DMS79 treated with DMSO at 0.1 percent for 48 hours (cell line): ENCODE data around the gene MYH11.
"Not testable (repeated sequence)": the region's sequence is repeated elsewhere in the genome, so short reads cannot be mapped to it uniquely, and the experiment has no call there.

Experiments used
- DNase-seq: peaks from one replicate; lab custom pipeline; 2025; lab: John Stamatoyannopoulos, UW

MYH11 gene

DNA sequence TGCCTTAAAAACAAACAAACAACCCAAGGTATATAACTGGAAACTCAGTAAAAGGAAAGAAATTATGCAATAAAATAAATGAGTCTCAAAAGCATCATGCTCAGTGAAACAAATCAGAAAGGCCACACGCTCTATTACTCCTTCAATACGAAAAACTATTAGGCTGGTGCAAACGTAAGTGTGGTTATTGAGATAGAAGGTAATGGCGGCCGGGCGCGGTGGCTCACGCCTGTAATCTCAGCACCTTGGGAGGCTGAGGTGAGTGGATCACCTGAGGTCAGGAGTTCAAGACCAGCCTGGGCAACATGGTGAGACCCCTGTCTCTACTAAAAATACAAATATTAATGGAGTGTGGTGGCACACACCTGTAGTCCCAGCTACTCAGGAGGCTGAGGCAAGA lies 17.6 kb downstream of the MYH11 start:
- DNase-seq, result not testable (repeated sequence)

- no peak for DNase-seq
Measured at GRCh38 chr16:15837761-15838160, 19.1 kb downstream of the MYH11 start.

- DNase-seq, result no peak
Measured at GRCh38 chr16:15836965-15837611, 19.7 kb downstream of the MYH11 start.

DNA sequence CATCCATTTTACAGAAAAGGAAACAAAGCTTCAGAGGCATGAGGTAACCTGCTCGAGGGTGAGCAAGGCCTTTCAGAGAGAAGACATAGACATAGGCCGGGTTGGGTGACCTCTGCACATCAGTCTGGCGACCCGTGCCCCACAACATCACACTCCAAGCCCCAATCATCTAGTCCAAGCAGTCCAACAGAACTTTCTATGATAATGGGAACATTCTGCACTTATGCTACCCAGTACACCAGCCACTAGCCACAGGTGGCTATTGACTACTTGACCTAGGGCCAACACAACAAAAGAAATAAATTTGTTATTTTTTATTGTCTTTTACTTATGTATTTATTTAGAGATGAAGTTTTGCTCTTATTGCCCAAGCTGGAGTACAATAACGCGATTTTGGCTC lies 20.8 kb downstream of the MYH11 start:
- DNase-seq, result no peak

DNA sequence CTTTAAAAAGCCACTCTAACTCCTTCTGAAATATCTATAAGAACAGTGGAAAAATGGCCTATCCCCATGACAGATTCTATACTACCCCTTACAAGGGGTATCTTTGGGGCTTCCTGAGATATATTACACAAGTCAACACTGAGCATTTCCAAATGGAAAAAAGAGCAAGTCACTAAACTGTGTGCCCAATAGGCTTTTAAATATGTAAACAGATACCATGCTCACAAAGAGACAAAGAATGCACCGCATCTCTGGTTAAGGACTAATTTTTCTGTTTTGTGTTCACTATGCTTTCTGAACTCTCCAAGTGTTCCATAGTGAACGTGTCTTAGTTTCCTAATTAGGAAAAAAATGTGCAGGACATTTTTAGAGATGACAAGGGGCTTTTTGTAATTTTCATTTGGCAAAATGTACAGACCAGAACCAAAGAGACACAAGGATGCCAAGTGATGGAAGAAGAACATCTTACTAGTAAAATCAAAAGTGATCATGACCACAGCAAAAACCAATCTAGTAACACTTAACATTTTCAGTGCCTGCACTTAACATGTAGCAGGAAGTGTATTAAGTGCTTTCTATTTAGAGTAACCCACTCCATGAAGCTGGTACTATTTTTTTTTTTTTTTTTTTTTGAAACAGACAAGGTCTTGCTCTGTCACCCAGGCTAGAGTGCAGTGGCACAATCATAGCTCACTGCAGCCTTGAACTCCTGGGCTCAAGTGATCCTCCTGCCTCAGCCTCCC lies 21.5 kb downstream of the MYH11 start:
- DNase-seq, result peak; percentile 14

- DNase-seq, result no peak
Measured at GRCh38 chr16:15834502-15834901, 22.3 kb downstream of the MYH11 start.

DNA sequence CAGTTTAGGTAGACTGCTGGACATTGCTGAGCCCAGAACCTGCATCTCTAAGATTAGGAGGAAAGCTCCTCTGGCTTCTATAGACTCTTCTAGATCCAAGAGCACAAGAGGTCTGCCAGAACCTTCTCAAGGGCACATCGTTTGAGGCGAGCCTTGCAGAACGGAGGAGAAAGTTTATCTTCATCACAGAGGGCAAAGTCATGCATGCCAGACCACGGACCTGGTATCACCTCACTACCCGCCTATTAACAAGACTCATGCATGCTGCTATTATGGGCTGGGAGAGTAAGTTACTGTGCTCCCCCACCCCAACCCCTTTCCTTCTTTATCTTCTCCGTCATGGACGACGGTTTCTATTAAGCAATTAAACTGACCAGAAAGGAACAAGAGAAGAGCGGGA lies 23.3 kb downstream of the MYH11 start:
- no peak for DNase-seq

- no peak for DNase-seq
Measured at GRCh38 chr16:15832241-15832640, 24.6 kb downstream of the MYH11 start.

GRCh38 chr16:15830832-15831451 lies 25.9 kb downstream of the MYH11 start:
- DNase-seq, result no peak

DNA sequence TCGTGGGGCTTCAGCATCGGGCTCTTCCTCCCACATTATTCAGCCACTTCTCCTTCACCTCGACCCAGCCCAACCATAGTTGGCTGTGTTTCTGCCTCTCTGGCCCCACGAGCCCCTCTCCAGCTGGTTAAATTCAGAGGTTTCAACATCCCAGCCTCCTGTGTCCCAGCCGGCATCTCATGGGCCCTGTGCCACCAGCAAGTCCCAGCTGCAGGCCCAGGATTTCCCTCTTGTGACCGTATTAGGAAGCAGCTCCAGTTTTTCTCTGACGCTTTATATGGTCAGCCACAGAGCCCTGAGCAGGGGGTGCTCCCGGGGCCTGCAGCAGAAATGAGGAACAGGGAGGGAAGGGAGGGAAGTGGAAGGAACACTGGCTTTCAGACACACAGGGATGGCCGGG lies 27.4 kb downstream of the MYH11 start:
- DNase-seq, result no peak

DNA sequence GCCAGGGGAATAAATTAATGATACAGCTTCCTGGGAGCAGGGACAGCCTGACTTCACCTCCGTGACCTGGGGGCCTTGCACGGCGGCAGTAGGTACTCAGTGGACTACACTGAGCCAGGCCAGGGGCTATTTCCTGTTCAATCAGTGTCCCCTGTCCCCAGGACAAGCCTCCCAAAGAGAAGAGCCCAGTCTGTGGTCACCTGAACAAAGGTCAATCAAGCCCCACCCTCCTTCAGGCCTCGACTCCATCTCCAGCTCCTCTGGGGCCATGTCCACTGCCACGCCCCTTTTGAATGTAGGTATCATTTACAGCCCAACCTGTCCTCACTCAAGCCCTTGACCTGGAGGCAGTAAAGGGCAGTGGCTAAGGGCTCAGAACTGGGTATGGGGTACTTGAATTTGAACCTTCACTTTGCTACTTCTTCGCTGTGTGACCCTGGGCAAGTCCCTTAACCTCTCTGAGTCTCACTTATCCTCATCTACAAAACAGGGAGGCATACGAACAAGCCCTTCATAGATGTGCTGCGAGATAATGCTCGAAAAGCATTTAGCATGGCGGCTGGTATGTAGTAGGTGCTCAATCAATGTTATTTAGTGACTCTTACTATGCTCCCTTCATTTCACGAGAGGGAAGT lies 29.0 kb downstream of the MYH11 start:
- DNase-seq, result no peak

- DNase-seq, result no peak
Measured at GRCh38 chr16:15827299-15827698, 29.5 kb downstream of the MYH11 start.

DNA sequence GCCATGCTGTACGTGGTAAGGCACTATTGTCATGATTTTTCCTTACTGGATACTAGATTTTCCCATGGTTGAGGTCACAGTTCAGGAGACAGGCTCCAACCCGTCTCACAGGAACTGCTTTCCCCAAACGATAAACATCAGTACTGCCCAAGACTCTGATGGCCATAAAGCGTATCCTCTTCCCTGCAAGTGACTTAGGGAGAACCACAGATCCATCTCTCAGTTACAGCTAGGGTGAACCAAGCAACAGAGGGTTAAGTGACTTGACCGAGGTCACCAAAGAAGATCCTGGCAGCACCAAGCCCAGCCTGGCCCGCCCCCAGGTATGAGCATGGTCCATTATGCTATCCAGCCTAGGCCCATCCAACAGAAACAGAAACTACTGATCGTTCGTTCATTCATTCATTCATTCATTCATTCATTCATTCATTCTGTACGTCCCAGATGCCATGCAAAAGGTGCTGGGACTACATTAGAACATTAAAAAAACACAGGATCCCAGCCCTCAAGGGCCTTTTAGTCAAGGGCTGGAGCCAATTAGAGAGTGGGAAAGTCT lies 31.0 kb downstream of the MYH11 start:
- no peak for DNase-seq

GRCh38 chr16:15822957-15823356 lies 33.9 kb downstream of the MYH11 start:
- no peak for DNase-seq

- no peak for DNase-seq
Measured at GRCh38 chr16:15820837-15821236, 36.0 kb downstream of the MYH11 start.

- no peak for DNase-seq
Measured at GRCh38 chr16:15819046-15819445, 37.8 kb downstream of the MYH11 start.

- no peak for DNase-seq
Measured at GRCh38 chr16:15817446-15817845, 39.4 kb downstream of the MYH11 start.

DNA sequence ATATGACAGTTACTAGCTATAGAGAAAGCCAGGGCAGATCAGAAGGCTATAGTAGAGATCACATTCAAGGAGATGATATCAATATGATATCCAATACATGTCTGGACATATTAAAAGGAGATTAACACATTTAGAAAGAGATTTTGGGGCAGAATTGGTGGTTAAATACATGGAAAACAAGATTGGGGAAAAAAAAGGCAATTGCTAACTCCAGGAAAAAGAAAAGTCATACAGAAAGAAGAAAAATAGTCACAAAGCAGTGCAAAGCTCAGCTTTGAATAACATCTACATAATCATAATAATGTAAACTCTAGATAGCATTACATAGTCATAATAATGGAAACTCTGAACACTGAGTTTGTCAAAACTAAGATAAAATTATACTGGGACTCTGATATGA lies 40.6 kb downstream of the MYH11 start:
- no peak for DNase-seq

DNA sequence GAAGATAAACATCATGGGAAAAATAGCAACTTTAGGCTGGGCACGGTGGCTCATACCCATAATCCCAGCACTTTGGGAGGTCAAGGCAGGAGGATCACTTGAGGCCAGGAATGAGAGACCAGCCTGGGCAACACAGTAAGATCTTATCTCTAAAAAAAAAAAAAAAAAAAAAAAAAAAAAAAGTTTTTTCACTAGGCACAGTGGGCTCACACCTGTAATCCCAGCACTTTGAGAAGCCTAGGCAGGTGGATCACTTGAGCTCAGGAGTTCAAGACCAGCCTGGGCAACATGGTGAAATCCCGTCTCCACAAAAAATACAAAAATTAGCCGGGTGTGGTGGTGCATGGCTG lies 44.5 kb downstream of the MYH11 start:
- DNase-seq, result not testable (repeated sequence)

GRCh38 chr16:15811481-15812400 lies 45.1 kb downstream of the MYH11 start:
- peak; percentile 80 for DNase-seq

DNA sequence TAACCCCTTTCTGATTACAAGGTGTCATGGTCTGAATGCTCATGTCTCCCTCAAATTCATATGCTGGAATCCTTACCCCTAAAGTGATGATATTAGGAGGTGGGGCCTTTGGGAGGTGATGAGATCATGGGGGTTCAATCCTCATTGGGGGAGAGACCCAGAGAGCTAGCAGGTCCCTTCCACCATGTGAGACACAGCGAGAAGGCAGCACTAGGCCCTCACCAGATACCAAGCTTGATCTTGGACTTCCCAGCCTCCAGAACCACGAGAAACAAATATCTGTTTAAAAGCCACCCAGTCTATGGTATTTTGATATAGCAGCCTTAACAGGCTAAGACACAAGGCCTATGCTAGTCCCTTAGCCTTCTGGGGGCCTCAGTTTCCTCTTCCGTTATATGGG lies 45.9 kb downstream of the MYH11 start:
- DNase-seq, result no peak

DNA sequence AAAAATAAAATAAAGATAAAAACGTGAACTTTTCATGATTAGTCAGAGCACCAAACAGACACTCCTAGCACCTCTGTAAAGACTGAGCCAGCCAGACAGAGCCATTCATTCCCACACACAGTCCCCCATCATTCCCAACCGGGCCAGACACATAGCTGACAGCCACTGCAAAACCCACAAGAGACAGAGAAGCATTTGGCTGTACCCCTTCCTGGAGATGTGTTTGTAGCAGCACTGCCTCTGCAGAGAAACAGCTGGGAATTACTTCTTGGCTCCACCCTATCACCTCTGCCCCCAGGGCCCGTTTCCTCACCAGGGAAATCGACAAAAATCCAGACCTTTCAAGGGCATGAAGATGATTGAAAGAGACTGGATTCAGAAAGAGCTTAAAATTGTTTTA lies 46.4 kb downstream of the MYH11 start:
- DNase-seq, result no peak
